HG03520 (cell line): Measurements from ENCODE around the gene SPAG7.

Experiments
- ATAC-seq: cut with Tn5 transposase; IDR thresholded peaks from one replicate; pipeline ENCODE4 v1.9.1; 2021; ENCODE audit warnings: mild to moderate bottlenecking, moderate library complexity; ENCODE audit not compliant: unreplicated experiment

The SPAG7 gene, protein sequence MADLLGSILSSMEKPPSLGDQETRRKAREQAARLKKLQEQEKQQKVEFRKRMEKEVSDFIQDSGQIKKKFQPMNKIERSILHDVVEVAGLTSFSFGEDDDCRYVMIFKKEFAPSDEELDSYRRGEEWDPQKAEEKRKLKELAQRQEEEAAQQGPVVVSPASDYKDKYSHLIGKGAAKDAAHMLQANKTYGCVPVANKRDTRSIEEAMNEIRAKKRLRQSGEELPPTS

DNA sequence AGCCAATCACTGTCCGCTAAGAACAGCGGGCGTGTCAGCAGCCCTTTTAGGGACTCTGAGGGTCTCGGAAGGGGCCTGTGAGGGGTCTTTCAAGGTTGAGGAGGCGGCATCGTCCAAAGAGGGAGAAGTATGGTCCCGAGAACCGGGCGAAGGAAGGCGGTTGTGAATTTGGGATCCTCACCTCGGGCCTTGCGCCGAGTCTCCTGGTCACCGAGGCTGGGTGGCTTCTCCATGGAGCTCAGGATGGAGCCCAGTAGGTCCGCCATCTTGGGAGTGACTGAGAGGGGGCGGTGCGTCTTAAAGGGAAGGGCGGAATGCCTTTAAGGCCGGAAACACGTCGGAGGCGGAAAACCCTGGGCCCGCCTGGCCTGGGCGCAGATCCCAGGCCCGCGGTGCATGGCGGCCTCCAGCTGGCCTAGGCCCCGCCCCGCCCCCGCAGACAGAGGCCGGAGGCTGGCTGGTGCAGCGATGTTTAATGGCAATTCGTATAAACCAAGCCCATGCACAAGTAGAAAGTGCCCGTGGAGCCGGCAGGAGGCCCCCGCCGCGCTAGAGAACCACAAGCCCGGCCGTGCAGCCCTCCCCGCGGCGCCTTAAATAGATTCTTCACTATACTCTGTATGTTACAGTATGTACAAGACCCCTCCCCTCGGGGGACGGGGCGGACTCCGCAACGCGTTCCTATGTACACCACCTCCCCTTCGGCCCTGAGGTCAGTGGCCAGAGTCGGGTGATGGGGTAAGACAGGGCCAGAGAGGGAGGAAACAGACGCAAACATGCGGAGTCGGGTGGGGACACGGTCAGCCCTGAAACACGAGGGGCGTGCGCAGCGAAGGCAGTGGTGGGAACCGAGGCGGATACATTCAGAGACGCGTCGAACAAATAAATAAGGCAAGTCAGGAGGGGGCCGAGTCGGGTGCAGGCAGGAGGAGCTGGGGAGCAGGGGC is at the start of gene SPAG7:
SPAG7 (minus strand) TSS at position 279 of the 947 bp plus-strand sequence; CDS start at position 266, 13 bp downstream.
- peak; percentile 45 for ATAC-seq

DNA sequence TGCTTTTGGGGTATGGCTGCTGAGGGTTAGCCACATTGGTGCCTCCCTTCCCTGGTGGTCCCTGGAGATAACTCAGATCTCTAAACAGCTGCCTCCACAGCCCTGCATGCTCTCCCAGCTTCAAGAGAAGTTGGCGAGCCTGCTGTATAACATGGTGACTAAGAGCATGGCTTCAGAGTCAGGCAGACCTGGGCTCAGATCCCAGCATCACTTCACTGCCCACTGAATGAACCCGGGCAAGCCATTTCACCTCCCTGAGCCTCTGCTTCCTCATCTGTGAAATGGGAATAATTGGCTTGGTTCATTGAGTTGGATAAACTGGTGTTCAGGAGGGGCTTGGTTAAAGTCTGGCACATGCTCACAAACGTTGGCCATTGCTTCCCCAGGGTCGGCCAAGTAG is 46.7 kb upstream of the SPAG7 start:
- no peak for ATAC-seq

DNA sequence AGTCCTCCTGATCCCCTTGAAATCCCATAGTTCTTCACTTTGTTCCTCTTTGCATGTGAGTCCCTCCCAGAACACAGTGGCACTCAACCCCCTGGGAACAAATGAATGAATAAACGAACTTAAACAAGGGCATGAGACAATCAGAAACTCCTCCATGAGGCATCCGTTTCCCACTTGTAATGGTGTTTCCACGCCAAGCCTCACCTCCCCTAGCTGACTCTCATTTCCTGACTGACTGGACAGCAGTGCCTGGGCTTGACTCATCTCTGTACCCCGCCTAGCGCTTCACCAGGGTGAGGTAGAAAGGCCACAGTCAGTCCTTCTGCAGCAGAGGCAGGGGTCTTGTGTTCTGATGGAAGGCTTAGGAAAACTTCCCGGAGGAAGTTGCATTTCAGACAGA is 44.3 kb upstream of the SPAG7 start:
- ATAC-seq = no peak

GRCh38 chr17:5003214-5003867 is 35.7 kb upstream of the SPAG7 start:
- ATAC-seq = no peak

GRCh38 chr17:5002121-5002788 is 34.6 kb upstream of the SPAG7 start:
- ATAC-seq = no peak

DNA sequence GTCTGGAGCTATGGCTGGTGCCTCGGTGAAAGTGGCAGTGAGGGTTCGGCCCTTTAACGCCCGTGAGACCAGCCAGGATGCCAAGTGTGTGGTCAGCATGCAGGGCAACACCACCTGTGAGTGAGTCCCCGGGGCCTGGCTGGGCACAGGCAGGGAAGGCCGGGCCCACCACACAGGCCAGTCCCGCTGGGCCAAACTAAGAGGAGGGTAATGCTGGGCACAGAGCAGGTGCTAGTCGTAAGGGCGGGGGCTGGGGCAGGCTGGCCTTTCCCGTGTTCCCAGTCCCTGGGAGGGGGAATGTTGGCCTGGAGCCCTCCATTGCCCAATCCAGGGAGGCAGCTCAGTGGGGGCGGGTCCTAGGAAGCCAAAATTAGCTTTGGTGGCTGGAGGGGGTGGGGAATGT is 32.6 kb upstream of the SPAG7 start:
- no peak for ATAC-seq

DNA sequence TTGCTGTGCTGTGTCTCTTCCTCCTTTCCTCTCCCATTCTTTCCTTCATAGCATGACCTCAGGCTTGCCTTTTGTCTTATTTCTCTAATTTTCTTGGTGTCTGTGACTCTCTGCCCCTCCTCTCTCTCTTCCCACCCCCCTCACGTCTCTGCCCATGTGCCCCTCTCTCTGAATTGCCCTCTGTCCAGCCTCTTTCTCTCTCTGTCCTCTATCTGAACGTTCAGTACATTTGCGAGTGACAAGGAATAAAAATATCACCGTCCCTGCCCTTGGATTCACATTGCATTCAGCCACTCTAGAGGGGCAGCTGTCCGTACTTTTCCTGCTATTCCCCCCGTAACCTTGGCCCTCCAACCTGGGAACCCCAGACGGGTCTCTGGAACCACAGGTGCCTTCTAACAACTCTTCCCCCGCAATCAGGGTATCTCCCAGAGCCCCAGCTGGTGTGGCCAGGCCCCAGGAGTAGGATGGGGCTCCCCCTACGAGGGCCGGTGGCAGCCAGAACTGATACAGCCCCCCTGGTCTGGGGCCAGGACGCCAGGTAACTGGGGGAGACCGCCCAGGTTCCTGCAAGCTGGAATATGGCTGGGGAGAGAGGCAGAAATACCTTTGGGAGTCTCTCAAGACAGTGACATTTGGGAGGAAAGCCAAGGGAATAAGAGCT is 31.9 kb upstream of the SPAG7 start:
- ATAC-seq = no peak

DNA sequence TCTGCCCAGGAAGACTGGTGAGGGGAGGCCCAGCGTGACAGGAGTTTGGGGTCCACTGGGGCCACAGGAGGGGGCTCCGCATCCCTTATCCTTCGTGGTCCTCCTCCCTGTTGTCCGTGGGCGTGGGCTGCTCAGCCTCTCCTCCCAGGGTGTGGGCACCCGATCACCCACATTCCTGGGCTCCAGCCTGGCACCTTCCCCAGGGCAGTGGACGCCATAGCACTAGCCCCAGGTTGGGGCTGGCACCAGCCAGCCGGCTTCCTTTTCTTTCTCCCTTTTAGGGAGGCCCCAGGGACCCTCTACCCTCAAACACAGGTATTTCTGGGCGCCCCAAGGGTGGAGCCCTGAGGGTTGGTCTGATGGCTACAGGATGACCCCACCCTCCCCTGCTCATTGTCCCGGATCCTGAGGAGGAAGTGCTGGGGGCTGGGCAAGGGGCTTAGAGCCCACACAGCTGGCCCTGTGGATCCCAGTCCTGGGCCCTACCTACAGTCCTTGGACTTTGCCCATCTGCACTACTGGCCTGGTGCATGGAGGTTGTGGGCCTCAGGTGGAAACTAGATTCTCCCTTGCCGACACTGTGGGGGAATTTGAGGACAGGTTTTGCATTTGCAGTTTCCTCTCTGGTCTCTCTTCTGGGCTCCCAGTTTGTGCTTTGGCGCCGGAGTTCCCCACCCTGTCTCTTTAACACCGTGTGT is 31.3 kb upstream of the SPAG7 start:
- no peak for ATAC-seq

DNA sequence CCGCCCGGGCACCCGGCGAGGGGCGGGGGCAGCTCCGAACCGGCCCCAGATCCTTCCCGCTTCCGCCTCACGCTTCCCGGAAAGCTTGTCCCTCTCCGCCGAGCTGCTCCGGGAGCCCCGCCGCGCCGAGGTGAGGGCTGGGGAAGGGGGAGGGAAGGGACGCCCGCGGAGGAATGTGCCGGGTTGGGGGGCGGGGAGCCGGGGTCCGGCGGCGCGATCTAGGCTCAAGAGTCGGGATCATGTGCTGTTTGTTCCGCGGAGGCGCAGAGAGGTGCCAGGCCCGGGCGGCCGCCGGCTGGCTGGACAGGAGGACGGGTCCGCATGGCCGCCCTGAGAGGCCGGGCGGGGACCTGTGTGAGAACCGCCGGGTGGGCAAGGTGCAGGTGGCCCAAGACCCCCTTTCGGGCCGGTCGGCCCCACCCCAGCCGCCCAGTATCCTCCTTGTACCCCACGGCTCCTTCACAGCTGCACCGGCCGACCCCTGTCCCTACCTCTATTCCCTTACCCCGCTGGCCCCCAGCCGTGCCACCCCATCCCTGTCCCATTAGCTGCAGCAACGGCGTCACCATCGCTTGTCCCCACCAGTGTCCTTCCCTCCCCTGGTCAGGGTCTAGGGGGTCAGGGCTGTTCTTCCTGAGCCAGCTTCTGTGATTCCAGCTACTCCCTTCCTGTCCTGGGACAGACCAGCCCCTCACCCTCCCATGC is 30.6 kb upstream of the SPAG7 start:
- ATAC-seq = no peak

GRCh38 chr17:4997302-4998026 is 29.8 kb upstream of the SPAG7 start, which contains the start of the genes INCA1 and KIF1C:
Gene INCA1 (minus strand): TSS chr17:4997522. CDS start chr17:4994437, 3,085 bp downstream.
Gene KIF1C (plus strand): TSS chr17:4997950. CDS start chr17:5000247, 2,297 bp downstream.
- peak; percentile 65 for ATAC-seq

- no peak for ATAC-seq
Measured at GRCh38 chr17:4994081-4994595, 26.5 kb upstream of the SPAG7 start.

DNA sequence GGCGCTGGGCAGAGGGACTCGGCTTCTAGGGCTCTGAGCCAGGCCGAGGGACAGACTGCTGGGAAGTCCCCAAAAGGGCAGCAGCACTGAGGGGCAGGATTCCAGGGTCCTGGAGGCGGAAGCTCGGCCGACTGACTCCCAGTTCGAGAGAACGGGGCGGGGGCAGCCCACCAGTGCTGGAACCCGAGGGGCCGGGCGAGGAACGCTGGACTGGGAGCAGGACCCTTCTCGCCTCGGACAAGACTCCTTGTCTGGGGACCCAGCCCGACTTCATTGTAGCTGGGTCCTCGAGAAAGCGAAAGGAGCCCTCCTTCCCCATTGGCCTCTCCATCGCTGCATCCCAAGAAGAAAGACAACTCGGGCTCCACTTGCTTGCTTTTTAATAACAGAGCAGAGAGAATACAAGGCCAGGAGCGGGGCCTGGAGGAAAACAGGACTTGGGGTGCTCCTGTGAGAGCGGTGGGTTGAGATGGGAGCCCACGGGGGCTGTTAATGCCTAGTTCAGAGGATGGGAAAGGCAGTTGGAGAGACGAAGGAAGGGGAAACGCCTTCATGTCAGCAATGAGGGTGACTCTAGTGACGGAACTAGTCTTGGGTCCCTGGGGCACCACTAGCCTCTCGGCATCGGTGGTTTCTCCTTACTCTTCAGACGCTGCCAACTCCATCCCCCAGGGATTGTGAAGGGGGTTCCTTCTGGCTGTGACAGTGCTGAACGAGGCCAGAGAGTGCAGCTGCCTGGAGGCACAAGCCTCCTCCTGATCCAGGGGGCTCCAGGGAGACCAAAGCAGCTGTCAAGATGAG is 20.4 kb upstream of the SPAG7 start:
- ATAC-seq = no peak

DNA sequence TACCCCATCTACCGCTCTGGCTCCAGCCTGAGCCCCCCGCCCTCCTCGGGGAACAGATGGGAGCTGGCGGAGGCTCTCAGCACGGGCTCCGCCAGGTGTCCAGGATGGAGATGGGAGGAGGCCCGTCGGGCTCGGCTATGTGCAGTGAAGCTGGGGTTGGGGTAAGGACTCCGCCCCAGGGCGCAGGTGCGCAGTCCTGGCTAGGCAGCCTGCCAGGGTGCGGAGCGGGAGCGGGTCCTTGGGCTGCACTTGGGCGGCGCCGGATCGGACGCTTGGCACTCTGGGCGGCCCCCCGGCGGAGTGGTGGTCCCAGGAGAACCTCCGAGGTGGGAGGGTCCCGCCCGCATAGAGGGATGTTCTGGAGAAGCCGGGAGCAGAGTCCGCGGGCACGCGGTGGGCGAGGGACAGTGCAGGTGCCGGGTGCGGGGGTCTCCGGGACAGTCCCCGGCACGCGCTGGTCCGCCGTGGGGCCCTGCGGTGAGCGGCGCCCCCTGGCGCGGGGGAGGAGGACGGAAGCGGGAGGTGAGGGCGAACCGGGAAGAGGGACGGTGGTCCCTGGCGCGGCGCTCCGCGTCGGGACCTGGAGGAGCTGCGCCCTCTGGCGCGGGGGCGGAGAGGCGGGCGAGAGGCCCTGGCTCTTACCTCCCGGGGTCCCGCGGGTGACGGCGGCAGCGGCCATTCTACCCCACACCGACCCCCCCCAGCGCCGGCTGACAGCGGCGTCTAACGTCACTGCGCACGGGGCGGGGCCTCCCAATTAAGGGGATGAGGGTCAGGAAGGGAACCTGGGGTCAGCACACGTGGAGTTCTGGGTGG is 19.5 kb upstream of the SPAG7 start, which contains the start of gene CAMTA2:
CAMTA2 (minus strand) TSS at position 725 of the 816 bp plus-strand sequence. CDS start 1,453 bp downstream, outside the sequence.
- peak; percentile 45 for ATAC-seq

- ATAC-seq = no peak
Measured at GRCh38 chr17:4986403-4986802, 18.8 kb upstream of the SPAG7 start.

DNA sequence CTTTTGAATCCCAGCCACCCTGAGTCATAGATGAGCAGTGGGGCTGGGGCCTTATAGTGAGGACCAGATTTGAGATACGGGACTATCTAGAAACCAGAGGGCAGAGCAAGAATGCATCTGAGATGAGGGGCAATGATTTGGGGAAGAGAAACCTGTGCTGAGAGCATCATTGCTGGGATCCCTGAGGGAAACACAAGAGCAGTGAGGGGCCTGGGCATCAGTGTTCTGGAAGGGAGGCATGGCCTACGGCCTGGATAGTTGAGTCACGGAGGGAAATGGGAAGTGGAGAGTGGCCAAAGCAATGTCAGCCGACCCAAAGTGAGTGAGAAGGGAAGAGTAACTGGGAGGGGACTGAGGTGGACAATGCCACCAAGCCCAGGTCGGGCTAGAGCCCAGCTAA is 14.7 kb upstream of the SPAG7 start:
- no peak for ATAC-seq

DNA sequence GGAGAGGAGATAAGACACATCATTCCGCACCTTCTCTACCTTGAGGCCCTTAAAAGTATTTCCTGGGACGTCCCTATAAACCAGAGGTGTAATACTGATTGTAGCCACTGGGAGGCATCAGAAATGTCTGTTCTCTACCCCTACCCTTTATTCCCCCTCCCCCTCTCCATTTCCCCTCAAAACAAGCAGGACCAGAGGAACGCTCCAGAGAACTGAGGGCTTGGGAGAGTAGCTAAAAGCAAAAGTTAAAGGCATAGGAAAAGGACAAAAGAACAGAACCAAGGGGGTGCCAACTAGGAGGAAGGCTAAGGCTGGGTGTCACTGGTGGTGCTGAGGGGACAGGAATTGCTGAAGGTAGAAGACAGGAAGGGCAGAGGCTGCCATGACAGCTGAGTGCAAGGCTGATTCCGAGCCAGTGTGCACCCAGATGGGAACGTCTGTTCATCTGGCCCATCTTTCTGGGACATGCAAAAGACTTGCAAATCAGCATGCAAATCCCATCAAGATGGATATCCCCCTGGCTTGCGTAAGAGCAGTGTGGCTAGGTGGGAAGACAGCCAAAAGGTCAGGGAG is 13.1 kb upstream of the SPAG7 start:
- no peak for ATAC-seq
